ENCODE data around the gene C15orf61.

C15orf61 gene

GRCh38 chr15:67551207-67551743 lies 30.3 kb downstream of the C15orf61 start:
- no peak for DNase-seq

- DNase-seq, result no peak
These were observed 33.6 kb downstream of the C15orf61 start for GRCh38 chr15:67554580-67554979.

GRCh38 chr15:67556976-67557570 lies 36.1 kb downstream of the C15orf61 start:
- no peak for DNase-seq

DNA sequence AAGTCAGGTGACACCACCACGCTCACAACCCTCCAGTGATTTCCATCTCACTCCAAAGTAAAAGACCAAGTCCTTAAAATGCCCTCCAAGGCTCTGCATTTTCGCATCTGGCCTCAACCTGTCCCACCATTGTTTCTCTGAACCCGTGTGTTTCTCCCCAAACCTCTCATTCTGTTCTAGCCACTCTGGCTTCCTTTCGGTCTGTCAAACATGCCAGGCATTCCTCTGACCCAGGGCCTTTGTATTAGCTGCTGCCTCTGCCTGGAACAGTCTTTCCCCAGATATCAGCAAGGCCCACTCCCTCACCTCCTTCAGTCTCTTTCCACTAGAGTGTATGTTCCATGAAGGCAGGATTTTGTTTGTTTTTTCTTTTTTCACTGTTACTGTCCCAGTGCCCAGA lies 37.6 kb downstream of the C15orf61 start:
- DNase-seq, result no peak

DNA sequence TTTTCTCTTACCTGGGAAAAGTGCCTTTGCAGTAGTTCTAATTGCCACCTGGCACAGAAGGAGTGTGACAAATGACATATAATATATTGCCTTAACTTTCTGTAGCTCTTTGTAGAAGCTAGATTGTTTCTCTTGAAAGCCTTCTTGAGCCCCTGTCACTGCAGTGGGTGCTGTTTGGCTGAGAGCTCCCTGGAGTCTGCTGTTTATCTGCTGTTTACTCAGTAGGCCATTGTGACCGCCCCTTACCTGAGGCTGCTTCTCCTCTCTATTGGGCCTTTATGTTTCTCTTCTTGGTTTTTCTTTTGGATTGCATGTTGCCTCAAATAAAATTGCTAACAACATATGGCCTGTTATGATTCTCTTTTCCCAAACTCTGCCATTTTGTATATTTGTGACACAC lies 38.2 kb downstream of the C15orf61 start:
- DNase-seq, result no peak

DNA sequence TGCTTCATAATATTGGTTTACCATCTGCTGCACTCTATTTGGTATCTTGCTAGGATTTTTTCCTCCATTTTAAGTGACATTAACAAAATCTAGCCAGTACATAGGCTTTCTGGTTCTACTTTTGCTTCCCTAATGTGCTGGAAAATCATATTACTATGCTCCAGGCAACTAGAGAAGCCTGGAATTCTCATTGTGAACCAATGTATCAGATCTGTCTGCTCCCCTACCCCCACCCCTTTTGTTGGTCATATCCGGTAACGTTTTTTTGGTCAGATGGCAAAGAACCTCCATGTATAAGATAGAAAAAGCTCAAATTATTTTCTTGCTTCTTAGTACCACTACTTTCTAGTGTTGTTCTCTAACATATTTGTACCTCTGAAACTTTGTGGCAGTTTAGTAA lies 38.6 kb downstream of the C15orf61 start:
- DNase-seq, result no peak

DNA sequence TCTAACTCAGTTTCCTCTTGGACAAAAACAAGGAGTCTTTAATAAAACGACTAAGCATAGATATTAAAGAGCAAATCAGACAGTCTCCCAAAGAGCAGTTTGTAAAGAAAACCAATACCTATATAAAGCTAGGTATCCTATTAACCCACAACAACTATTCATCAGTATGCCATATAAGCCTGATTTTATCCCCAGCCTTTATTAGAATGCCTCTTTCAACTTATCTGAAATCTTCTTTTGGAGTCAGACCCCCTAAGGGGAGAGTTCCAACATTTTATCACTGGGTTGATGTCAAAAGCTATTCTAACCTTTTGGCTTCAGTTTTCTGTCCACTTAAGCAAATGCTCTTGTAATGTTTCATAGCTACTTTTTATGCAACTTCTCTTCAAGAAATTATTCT lies 39.4 kb downstream of the C15orf61 start:
- DNase-seq, result no peak

- no peak for DNase-seq
These were observed 42.2 kb downstream of the C15orf61 start for GRCh38 chr15:67563092-67563491.

- no peak for DNase-seq
These were observed 43.4 kb downstream of the C15orf61 start for GRCh38 chr15:67564021-67564967.

GRCh38 chr15:67564968-67565345 lies 44.0 kb downstream of the C15orf61 start:
- DNase-seq, result no peak

DNA sequence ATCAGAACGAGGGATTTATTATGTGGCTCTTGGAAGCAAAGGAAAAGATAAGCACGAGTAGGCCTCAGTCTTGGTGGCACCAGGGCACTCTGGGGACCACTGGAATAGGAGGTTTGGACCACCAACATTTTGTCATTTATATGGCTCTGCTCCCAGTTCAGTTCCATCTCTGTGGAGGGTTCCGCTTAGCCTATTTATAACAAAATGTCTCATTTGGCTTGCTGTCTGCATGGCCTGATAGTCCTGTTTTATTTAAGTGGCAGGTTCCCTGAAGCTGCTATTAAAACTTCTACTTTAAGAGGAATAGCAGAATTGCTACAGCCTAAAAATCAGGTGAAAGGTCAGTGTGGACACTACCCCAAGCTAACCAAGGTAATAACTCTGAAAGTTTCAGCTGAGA lies 48.7 kb downstream of the C15orf61 start:
- DNase-seq, result no peak

DNA sequence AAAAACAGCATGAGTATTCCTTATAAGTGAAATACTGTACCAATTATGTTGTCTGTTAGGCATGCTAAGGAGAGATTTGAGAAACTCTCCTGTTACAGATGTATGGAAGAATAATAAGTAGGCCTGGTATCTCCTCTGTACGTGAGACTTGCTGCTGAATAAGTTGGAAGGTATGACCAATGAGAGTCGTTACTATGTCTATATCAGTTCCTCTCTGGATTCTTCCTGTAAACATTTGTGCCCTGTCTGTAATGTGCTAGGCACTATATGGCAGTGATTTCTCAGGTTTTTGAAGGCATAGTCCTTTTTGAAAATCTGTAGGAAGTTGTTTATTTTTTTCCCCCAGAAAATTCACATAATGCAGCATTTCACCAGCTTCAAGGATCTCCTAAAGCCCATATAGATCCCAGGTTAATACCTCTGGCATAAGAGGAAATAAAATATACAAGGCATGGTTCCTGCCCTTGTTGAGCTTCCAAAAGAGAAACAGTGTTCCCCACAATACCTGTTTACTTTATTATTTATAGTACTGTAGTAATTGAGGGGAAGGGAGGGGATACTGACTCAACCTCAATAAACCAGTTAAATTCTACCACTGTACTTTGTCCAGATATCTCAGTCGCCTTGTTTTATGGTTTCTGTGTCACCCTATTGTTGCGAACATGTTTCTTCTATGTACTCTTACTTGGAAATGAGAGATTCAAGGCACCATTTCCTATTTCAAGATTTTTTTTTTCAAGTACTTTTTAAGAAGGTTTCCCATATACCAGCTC lies 50.1 kb downstream of the C15orf61 start:
- no peak for DNase-seq

DNA sequence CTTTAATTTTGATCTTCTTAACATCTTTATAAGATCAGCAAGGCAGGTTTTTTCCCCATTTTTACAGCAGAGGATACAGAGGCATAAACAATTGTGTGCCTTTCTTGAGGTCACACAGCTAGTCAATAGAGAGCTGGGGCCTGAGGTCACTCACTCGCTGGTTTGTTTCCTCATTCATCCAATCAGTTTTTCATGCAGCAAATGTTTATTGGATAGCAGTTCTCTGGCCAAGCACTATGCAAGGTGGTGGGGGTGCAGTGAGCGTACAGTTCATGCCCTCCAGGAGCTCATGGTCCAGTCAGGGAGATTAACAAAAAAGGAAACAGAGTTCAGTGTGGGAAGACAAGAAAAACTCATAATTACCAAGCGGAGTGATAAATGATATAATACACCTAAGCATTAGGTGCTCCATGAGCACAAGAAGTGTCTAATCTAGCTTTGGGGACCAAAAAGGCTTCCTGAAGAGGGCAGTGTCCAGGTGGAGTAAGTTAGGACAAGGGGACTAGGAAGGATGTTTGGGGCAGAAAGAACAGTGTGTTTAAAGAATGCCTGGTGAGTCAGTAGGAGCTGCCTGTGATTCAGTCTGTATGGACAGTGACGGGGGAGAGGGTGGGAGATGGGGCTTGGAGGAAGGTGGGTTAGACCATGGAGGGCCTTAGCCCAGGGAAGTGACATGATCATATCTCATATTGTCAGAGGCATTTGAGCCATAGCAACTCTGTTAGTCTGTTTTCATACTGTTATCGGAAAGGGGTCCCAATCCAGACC lies 50.9 kb downstream of the C15orf61 start:
- DNase-seq, result peak; percentile 5

GRCh38 chr15:67573194-67573593 lies 52.3 kb downstream of the C15orf61 start:
- no peak for DNase-seq

DNA sequence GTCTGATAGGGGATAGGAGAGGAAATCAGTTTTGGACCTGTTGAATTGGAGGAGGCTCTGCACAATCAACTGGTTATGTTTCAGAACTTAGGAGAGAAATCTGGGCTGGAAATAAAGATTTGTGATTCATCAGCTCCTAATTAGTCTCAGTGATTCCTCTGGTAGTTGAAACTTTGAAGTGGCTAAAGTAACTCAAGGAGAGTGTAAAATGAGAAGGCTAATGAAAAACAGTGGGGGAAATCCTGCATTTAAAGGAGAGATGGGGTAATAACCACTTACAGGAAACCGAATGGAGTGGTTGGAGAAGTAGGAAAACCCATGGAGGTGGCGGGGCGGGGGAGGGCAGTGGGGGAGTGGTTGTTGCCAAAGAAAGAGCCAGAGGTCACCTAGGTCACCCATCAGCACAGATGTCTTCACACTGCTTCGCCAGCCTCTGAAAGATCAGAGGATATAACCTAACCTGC lies 54.1 kb downstream of the C15orf61 start:
- DNase-seq, result peak; percentile 16

DNA sequence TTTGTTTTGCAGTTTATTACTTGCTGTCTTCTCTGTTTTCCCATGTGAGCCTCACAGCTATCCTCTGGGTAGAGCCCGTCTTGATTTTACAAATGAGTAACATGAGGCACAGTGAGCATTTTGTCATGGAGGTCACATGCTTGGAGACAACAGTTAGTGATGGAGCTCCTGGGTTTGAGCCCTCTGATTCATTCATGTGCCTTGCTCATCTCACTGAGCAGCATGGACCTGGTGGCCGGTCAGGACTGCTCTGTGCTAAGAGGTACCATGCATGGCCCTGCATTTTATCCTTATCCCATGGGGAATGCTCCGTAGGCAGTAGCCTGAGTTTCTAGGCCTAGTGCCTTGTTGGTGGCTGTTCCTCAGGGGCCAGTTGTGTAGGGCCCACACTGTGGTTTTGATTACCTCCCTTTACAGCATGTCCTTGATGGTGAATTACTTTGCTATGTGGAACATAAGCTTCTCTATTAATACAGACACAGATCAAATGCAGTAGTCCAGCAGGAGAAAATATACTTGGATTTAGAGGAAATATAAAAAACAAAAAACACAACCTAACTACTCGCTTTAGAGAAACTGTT lies 57.2 kb downstream of the C15orf61 start:
- no peak for DNase-seq

DNA sequence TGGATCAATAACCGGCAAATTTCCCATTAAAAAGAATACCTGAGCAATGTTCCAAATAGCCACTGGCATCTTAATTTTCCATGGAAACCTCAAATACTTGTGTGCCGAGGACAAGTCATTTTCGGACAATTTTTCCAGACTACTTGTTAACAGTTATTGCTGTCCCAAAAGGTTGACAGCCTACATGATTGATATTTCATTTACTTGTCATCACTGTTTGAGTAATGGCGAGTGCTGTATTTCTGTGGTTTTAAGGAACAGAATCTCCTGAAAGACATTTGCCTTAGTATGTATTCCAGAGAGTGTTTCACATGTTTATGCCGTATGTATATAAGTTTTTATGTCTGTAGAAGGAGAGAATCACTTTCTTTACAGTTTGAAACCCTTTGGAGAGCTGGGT lies 58.2 kb downstream of the C15orf61 start:
- DNase-seq, result peak; percentile 71
